Neural cell (in vitro differentiated cells): ENCODE results near the gene ROBO1. TPM values are rescaled to one million over a fixed set of nuclear protein-coding genes. Genes with fewer than 3 reads are reported as not detected.

Experiments used
- H2AFZ ChIP-seq: fragments of 200-600, 300-800 bp; sonication (generic), shearing (Covaris generic); 2 replicates; pipeline ENCODE4 v1.6.0; 2014; ENCODE audit warnings: low read depth, mild to moderate bottlenecking, antibody characterized with exemption, low read length, moderate library complexity
- H3F3A ChIP-seq: fragments of 200-600 bp; shearing (Covaris generic); 2 replicates; pipeline ENCODE4 v1.6.1; 2016; ENCODE audit warnings: mild to moderate bottlenecking, moderate library complexity, mixed read lengths, antibody characterized with exemption, low read length; ENCODE audit not compliant: insufficient read depth, poor library complexity, severe bottlenecking
- H3K27ac ChIP-seq: fragments of 200-600, 300-800 bp; sonication (generic), shearing (Covaris generic); 2 replicates; pipeline ENCODE4 v1.5.1; 2014; ENCODE audit warnings: mild to moderate bottlenecking, low read length, moderate library complexity
- H3K27me3 ChIP-seq: fragments of 300-800, 200-600 bp; sonication (generic), shearing (Covaris generic); 2 replicates; pipeline ENCODE4 v1.6.0; 2014; ENCODE audit warnings: mild to moderate bottlenecking, low read depth, low read length, moderate library complexity; ENCODE audit not compliant: insufficient read depth
- H3K36me3 ChIP-seq: fragments of 300-800, 200-600 bp; sonication (generic), shearing (Covaris generic); 2 replicates; pipeline ENCODE4 v1.5.1; 2014; ENCODE audit warnings: mild to moderate bottlenecking, antibody characterized with exemption, low read length, moderate library complexity; ENCODE audit not compliant: insufficient read depth
- H3K4me2 ChIP-seq: fragments of 300-800, 200-600 bp; sonication (generic), shearing (Covaris generic); 2 replicates; pipeline ENCODE4 v1.6.0; 2014; ENCODE audit warnings: mild to moderate bottlenecking, low read length
- H3K4me3 ChIP-seq: fragments of 300-800, 200-600 bp; sonication (generic), shearing (Covaris generic); 2 replicates; pipeline ENCODE4 v1.5.1; 2014; ENCODE audit warnings: mild to moderate bottlenecking, low read length, moderate library complexity
- H3K79me2 ChIP-seq: fragments of 200-600 bp; shearing (Covaris generic); replicated peaks from 2 replicates; pipeline ENCODE4 v1.6.0; 2014; ENCODE audit warnings: mild to moderate bottlenecking, low read length, moderate library complexity; ENCODE audit not compliant: insufficient read depth
- H3K9ac ChIP-seq: fragments of 300-800, 200-600 bp; sonication (generic), shearing (Covaris generic); 2 replicates; pipeline ENCODE4 v1.6.1; 2016; ENCODE audit warnings: mild to moderate bottlenecking, low read length, mixed read lengths
- H3K9me2 ChIP-seq: fragments of 200-600 bp; shearing (Covaris generic); 2 replicates; pipeline ENCODE4 v1.6.1; 2016; ENCODE audit warnings: mild to moderate bottlenecking, low read length, mixed read lengths; ENCODE audit not compliant: insufficient read depth
- H3K9me3 ChIP-seq: fragments of 200-600, 300-800 bp; sonication (generic), shearing (Covaris generic); 2 replicates; pipeline ENCODE4 v1.6.1; 2016; ENCODE audit warnings: mild to moderate bottlenecking, mixed run types, low read length, moderate library complexity, mixed read lengths
- H4K20me1 ChIP-seq: fragments of 200-600 bp; shearing (Covaris generic); 2 replicates; pipeline ENCODE4 v1.6.1; 2016; ENCODE audit warnings: mild to moderate bottlenecking, mixed run types; ENCODE audit not compliant: insufficient read depth
- EP300 ChIP-seq: fragments of 450-650 bp; conservative IDR thresholded peaks from 2 replicates; pipeline ENCODE4 v1.6.1; 2014; ENCODE audit warnings: antibody characterized with exemption, mild to moderate bottlenecking, moderate library complexity; ENCODE audit not compliant: poor library complexity, severe bottlenecking
- EZH2 ChIP-seq: fragments of 200-600, 300-800 bp; shearing (Covaris generic), sonication (generic); IDR thresholded peaks from 2 replicates; pipeline ENCODE4 v1.6.1; 2014; ENCODE audit warnings: antibody characterized with exemption, low read length, borderline replicate concordance, mild to moderate bottlenecking; ENCODE audit not compliant: insufficient read depth, poor library complexity, severe bottlenecking
- MXI1 ChIP-seq: fragments of 450-650 bp; conservative IDR thresholded peaks from 2 replicates; pipeline ENCODE4 v1.6.1; 2014; ENCODE audit warnings: antibody characterized with exemption, mild to moderate bottlenecking; ENCODE audit not compliant: poor library complexity, severe bottlenecking
- POLR2AphosphoS5 ChIP-seq: IDR thresholded peaks from 2 replicates; pipeline ENCODE4 v1.6.1; 2012
- RAD21 ChIP-seq: fragments of 450-650 bp; conservative IDR thresholded peaks from 2 replicates; pipeline ENCODE4 v1.6.1; 2014; ENCODE audit warnings: antibody characterized with exemption, mild to moderate bottlenecking, moderate library complexity
- SMC3 ChIP-seq: fragments of 450-650 bp; conservative IDR thresholded peaks from 2 replicates; pipeline ENCODE4 v1.6.1; 2014; ENCODE audit warnings: antibody characterized with exemption, mild to moderate bottlenecking, moderate library complexity; ENCODE audit not compliant: poor library complexity
- TAF1 ChIP-seq: IDR thresholded peaks from 2 replicates; pipeline ENCODE4 v1.6.1; 2012; ENCODE audit warnings: low read depth
- polyA plus RNA-seq: library from polyadenylated mRNA; depleted of rRNA; stranded (reverse); fragments of >200 nt; gene quantifications from 2 replicates; pipeline ENCODE4 v1.2.3, GENCODE V29; 2014
- TF ChIP-seq, protein P1 (sequence below): IDR thresholded peaks from 2 replicates; pipeline ENCODE4 v1.6.1; 2012; ENCODE audit warnings: borderline replicate concordance
- TF ChIP-seq, protein P2 (sequence below): fragments of 450-650 bp; IDR thresholded peaks from 2 replicates; pipeline ENCODE4 v1.5.1; 2014; ENCODE audit warnings: antibody characterized with exemption, mild to moderate bottlenecking, moderate library complexity; ENCODE audit not compliant: poor library complexity, severe bottlenecking

Gene ROBO1
- polyA plus RNA-seq, 1 donor from 2014 or later: 183 TPM

DNA sequence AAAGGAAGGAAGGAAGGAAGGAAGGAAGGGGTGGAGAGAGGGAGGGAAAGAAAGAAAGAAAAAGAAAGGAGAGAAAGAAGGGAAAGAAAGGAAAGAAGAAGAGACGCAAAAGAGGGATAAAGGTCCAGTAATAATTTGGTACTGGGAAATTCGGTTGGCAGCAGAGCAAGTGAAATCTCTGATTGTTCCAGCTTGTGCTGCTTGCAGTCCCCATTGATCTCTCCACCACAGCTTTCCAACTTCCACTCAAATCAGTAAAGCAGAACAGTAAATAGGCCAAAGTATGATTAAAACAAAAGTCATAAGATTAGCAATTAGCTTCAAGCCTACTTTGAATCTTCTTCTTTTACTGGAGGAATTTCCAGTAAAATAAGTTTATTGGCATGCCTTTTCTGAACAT, 357.2 kb downstream of the ROBO1 start:
- TF ChIP-seq TAF1 (no peak), POLR2AphosphoS5 (no peak), SMC3 (no peak), EP300 (no peak), MXI1 (no peak), EZH2 (no peak), RAD21 (no peak)
- TF ChIP-seq, protein P1, sequence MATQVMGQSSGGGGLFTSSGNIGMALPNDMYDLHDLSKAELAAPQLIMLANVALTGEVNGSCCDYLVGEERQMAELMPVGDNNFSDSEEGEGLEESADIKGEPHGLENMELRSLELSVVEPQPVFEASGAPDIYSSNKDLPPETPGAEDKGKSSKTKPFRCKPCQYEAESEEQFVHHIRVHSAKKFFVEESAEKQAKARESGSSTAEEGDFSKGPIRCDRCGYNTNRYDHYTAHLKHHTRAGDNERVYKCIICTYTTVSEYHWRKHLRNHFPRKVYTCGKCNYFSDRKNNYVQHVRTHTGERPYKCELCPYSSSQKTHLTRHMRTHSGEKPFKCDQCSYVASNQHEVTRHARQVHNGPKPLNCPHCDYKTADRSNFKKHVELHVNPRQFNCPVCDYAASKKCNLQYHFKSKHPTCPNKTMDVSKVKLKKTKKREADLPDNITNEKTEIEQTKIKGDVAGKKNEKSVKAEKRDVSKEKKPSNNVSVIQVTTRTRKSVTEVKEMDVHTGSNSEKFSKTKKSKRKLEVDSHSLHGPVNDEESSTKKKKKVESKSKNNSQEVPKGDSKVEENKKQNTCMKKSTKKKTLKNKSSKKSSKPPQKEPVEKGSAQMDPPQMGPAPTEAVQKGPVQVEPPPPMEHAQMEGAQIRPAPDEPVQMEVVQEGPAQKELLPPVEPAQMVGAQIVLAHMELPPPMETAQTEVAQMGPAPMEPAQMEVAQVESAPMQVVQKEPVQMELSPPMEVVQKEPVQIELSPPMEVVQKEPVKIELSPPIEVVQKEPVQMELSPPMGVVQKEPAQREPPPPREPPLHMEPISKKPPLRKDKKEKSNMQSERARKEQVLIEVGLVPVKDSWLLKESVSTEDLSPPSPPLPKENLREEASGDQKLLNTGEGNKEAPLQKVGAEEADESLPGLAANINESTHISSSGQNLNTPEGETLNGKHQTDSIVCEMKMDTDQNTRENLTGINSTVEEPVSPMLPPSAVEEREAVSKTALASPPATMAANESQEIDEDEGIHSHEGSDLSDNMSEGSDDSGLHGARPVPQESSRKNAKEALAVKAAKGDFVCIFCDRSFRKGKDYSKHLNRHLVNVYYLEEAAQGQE: no peak
- TF ChIP-seq, protein P2, sequence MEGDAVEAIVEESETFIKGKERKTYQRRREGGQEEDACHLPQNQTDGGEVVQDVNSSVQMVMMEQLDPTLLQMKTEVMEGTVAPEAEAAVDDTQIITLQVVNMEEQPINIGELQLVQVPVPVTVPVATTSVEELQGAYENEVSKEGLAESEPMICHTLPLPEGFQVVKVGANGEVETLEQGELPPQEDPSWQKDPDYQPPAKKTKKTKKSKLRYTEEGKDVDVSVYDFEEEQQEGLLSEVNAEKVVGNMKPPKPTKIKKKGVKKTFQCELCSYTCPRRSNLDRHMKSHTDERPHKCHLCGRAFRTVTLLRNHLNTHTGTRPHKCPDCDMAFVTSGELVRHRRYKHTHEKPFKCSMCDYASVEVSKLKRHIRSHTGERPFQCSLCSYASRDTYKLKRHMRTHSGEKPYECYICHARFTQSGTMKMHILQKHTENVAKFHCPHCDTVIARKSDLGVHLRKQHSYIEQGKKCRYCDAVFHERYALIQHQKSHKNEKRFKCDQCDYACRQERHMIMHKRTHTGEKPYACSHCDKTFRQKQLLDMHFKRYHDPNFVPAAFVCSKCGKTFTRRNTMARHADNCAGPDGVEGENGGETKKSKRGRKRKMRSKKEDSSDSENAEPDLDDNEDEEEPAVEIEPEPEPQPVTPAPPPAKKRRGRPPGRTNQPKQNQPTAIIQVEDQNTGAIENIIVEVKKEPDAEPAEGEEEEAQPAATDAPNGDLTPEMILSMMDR: no peak
- Histone ChIP-seq H3K4me3 (no peak overlapping the region), H2AFZ (no peak overlapping the region)

DNA sequence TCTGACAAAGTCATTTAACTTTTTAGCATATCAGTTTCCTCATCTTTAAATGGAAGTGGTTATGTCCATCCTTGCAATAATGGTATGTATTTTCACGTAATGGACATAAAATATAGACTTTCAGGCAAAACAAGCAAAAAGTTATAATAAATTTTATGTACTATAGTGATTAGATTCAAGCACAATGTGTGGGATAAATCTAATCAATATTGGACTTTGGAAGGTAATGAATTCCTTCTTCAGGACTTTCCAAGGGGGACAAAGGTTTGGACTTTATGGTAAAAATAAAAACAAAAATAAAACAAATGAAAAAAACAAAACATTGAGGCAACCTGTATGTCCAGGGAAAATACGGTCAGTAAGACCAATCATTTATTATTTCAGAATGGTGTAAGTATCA, 357.7 kb downstream of the ROBO1 start:
- Histone ChIP-seq H3K9me3 (no peaks in the 10 kb centered on the region), H2AFZ (no peak overlapping the region), H3K79me2 (no peaks in the 10 kb centered on the region), H3K9me2 (no peaks in the 10 kb centered on the region), H4K20me1 (no peaks in the 10 kb centered on the region), H3K4me2 (no peak overlapping the region), H3K27ac (no peak overlapping the region), H3K4me3 (no peak overlapping the region), H3K36me3 (no peaks in the 10 kb centered on the region), H3F3A (no peaks in the 10 kb centered on the region), H3K9ac (no peak overlapping the region), H3K27me3 (no peaks in the 10 kb centered on the region)
- TF ChIP-seq MXI1: no peak
- no peak for TF ChIP-seq RAD21
- TF ChIP-seq, protein P2: no peak
- no peak for TF ChIP-seq POLR2AphosphoS5
- no peak for TF ChIP-seq EZH2
- TF ChIP-seq EP300: no peak
- TF ChIP-seq SMC3: no peak
- no peak for TF ChIP-seq TAF1
- TF ChIP-seq, protein P1: no peak

More for the DNA sequence above, 357.2 kb downstream of the ROBO1 start:
- Histone ChIP-seq H3K27ac (no peak overlapping the region), H3K27me3 (no peaks in the 10 kb centered on the region), H3K79me2 (no peaks in the 10 kb centered on the region), H3K4me2 (no peak overlapping the region), H3K9me3 (no peaks in the 10 kb centered on the region), H3K9me2 (no peaks in the 10 kb centered on the region), H4K20me1 (no peaks in the 10 kb centered on the region), H3K36me3 (no peaks in the 10 kb centered on the region), H3K9ac (no peak overlapping the region), H3F3A (no peaks in the 10 kb centered on the region)
